ENCODE data around the gene CFAP74. TPM values are rescaled to one million over a fixed set of nuclear protein-coding genes. Genes with fewer than 3 reads are reported as not detected.

Gene CFAP74
- total RNA-seq, 2 donors from 2014 or later: 9.1 TPM; not detected in 1

DNA sequence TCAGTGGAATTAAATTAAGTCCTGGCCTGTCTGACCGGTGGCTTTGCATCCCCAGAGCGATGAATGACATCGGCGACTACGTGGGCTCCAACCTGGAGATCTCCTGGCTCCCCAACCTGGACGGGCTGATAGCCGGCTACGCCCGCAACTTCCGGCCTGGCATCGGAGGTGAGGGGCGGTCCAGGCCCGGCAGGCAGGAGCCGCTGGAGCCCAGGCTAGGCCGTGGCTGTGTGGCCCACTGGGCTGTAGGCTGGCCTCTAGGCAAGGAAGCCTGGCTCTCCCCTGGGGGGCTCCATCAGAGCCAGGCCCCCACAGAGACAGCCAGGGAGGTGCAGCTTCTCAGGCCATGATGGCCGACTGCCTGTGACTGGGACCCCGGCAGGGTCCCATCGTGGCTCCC is 21.3 kb upstream of the CFAP74 start:
- no peak overlapping the region for H3K27ac ChIP-seq
- H3K9me3 ChIP-seq: no peaks in the 10 kb centered on the region
- intact Hi-C loops (cut with DNase I): no loop called here
- no peaks in the 10 kb centered on the region for H3K4me1 ChIP-seq (replicated peaks)
- no peak overlapping the region for H3K4me3 ChIP-seq
- peaks cover 23% of the 10 kb centered on the region for H3K27me3 ChIP-seq (replicated peaks; ENCODE audit: insufficient read depth)
- WGBS: 85% methylated on average over 8 of the region's 18 CpGs
- no peaks in the 10 kb centered on the region for H3K36me3 ChIP-seq
- no peak for DNase-seq (ENCODE audit: low spot score)
- TF ChIP-seq POLR2A (IDR thresholded peaks at IDR 0.05) (no peak), POLR2AphosphoS5 (IDR thresholded peaks at IDR 0.05) (no peak)
- TF ChIP-seq, protein P1, sequence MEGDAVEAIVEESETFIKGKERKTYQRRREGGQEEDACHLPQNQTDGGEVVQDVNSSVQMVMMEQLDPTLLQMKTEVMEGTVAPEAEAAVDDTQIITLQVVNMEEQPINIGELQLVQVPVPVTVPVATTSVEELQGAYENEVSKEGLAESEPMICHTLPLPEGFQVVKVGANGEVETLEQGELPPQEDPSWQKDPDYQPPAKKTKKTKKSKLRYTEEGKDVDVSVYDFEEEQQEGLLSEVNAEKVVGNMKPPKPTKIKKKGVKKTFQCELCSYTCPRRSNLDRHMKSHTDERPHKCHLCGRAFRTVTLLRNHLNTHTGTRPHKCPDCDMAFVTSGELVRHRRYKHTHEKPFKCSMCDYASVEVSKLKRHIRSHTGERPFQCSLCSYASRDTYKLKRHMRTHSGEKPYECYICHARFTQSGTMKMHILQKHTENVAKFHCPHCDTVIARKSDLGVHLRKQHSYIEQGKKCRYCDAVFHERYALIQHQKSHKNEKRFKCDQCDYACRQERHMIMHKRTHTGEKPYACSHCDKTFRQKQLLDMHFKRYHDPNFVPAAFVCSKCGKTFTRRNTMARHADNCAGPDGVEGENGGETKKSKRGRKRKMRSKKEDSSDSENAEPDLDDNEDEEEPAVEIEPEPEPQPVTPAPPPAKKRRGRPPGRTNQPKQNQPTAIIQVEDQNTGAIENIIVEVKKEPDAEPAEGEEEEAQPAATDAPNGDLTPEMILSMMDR (IDR thresholded peaks at IDR 0.05): no peak

- no peak overlapping the region for H3K27ac ChIP-seq
- H3K4me3 ChIP-seq: no peak overlapping the region
- TF ChIP-seq, protein P1 (IDR thresholded peaks at IDR 0.05): no peak
- TF ChIP-seq POLR2A (IDR thresholded peaks at IDR 0.05) (no peak), POLR2AphosphoS5 (IDR thresholded peaks at IDR 0.05) (no peak)
- DNase-seq (ENCODE audit: low spot score): no peak
- H3K36me3 ChIP-seq: no peaks in the 10 kb centered on the region
- H3K27me3 ChIP-seq (replicated peaks; ENCODE audit: insufficient read depth): peaks cover 26% of the 10 kb centered on the region
- 89% methylated on average over 10 of the region's 10 CpGs for WGBS
- intact Hi-C loops (cut with DNase I): no loop called here
- H3K9me3 ChIP-seq: no peaks in the 10 kb centered on the region
- H3K4me1 ChIP-seq (replicated peaks): no peaks in the 10 kb centered on the region
Observed at GRCh38 chr1:2024451-2024850, 20.9 kb upstream of the CFAP74 start.

- Histone ChIP-seq H3K9me3 (no peaks in the 10 kb centered on the region), H3K27me3 (replicated peaks; ENCODE audit: insufficient read depth) (peaks cover 26% of the 10 kb centered on the region), H3K27ac (no peak overlapping the region), H3K36me3 (no peaks in the 10 kb centered on the region), H3K4me3 (no peak overlapping the region), H3K4me1 (replicated peaks) (no peaks in the 10 kb centered on the region)
- TF ChIP-seq, protein P1 (IDR thresholded peaks at IDR 0.05): no peak
- no peak for TF ChIP-seq POLR2AphosphoS5 (IDR thresholded peaks at IDR 0.05)
- TF ChIP-seq POLR2A (IDR thresholded peaks at IDR 0.05): no peak
- 81% methylated on average over 8 of the region's 9 CpGs for WGBS
- DNase-seq (ENCODE audit: low spot score): no peak
- intact Hi-C loops (cut with DNase I): no loop called here
Observed at GRCh38 chr1:2023187-2023586, 19.6 kb upstream of the CFAP74 start.

- intact Hi-C loops (cut with DNase I): no loop called here
- WGBS: 73% methylated on average over 21 of the region's 21 CpGs
- TF ChIP-seq POLR2A (IDR thresholded peaks at IDR 0.05) (no peak), POLR2AphosphoS5 (IDR thresholded peaks at IDR 0.05) (no peak)
- TF ChIP-seq, protein P1 (IDR thresholded peaks at IDR 0.05): no peak
- Histone ChIP-seq H3K36me3 (no peaks in the 10 kb centered on the region), H3K27me3 (replicated peaks; ENCODE audit: insufficient read depth) (peaks cover 26% of the 10 kb centered on the region), H3K9me3 (no peaks in the 10 kb centered on the region), H3K27ac (no peak overlapping the region), H3K4me1 (replicated peaks) (no peaks in the 10 kb centered on the region), H3K4me3 (no peak overlapping the region)
- DNase-seq (ENCODE audit: low spot score): no peak
Observed at GRCh38 chr1:2022063-2022770, 18.6 kb upstream of the CFAP74 start.

GRCh38 chr1:2021550-2021949 is 18.0 kb upstream of the CFAP74 start:
- TF ChIP-seq POLR2AphosphoS5 (IDR thresholded peaks at IDR 0.05) (no peak), POLR2A (IDR thresholded peaks at IDR 0.05) (no peak)
- TF ChIP-seq, protein P1 (IDR thresholded peaks at IDR 0.05): no peak
- no peak overlapping the region for H3K27ac ChIP-seq

More at GRCh38 chr1:2021550-2021949, 18.0 kb upstream of the CFAP74 start:
- intact Hi-C loops (cut with DNase I): no loop called here
- no peak overlapping the region for H3K4me3 ChIP-seq
- no peaks in the 10 kb centered on the region for H3K4me1 ChIP-seq (replicated peaks)
- H3K27me3 ChIP-seq (replicated peaks; ENCODE audit: insufficient read depth): peaks cover 26% of the 10 kb centered on the region
- H3K9me3 ChIP-seq: no peaks in the 10 kb centered on the region
- 75% methylated on average over 22 of the region's 25 CpGs for WGBS
- no peak for DNase-seq (ENCODE audit: low spot score)
- no peaks in the 10 kb centered on the region for H3K36me3 ChIP-seq
